ENCODE results near the gene LUZP2. TPM values are rescaled to one million over a fixed set of nuclear protein-coding genes. Genes with fewer than 3 reads are reported as not detected.

Gene LUZP2
- total RNA-seq, 3 donors from 2014 or later, result 0.96 to 5.0 (median 2.9) TPM

GRCh38 chr11:24794064-24794463 is 297.2 kb downstream of the LUZP2 start:
- no peak for DNase-seq (ENCODE audit: low spot score in 2 of 2)
- no peak for TF ChIP-seq POLR2A (IDR thresholded peaks at IDR 0.05)
- TF ChIP-seq POLR2AphosphoS5 (IDR thresholded peaks at IDR 0.05), result no peak
- TF ChIP-seq, protein P1, sequence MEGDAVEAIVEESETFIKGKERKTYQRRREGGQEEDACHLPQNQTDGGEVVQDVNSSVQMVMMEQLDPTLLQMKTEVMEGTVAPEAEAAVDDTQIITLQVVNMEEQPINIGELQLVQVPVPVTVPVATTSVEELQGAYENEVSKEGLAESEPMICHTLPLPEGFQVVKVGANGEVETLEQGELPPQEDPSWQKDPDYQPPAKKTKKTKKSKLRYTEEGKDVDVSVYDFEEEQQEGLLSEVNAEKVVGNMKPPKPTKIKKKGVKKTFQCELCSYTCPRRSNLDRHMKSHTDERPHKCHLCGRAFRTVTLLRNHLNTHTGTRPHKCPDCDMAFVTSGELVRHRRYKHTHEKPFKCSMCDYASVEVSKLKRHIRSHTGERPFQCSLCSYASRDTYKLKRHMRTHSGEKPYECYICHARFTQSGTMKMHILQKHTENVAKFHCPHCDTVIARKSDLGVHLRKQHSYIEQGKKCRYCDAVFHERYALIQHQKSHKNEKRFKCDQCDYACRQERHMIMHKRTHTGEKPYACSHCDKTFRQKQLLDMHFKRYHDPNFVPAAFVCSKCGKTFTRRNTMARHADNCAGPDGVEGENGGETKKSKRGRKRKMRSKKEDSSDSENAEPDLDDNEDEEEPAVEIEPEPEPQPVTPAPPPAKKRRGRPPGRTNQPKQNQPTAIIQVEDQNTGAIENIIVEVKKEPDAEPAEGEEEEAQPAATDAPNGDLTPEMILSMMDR (IDR thresholded peaks at IDR 0.05), result no peak
- no peaks in the 10 kb centered on the region for H3K27me3 ChIP-seq
- H3K36me3 ChIP-seq, result no peaks in the 10 kb centered on the region
- no peak overlapping the region for H3K27ac ChIP-seq
- intact Hi-C loops (cut with DNase I; ENCODE audit: low total_unique reads), result no loop called here
- H3K9me3 ChIP-seq, result no peaks in the 10 kb centered on the region
- H3K4me3 ChIP-seq, result no peak overlapping the region
- H3K4me1 ChIP-seq, result no peaks in the 10 kb centered on the region

DNA sequence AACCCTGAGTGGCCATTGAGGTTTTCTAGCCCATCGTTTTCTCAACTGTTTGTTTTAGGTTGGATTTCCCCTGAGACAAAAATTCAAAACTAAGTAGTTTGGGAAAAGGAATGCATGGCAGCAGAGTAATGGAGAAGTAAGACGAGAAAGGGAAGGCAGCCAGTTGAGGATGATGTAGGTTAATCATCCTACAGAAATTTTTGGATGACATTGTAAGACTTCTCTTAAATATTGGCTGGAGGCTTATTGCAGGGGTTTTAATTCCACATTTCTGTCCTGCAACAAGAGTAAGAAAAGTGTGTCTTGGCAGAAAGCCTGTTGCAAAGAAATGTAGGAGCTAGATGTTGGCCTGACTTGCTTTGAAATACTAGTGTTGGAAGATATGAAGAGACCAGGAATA is 308.8 kb downstream of the LUZP2 start:
- no peaks in the 10 kb centered on the region for H3K9me3 ChIP-seq
- intact Hi-C loops (cut with DNase I; ENCODE audit: low total_unique reads), result no loop called here

DNA sequence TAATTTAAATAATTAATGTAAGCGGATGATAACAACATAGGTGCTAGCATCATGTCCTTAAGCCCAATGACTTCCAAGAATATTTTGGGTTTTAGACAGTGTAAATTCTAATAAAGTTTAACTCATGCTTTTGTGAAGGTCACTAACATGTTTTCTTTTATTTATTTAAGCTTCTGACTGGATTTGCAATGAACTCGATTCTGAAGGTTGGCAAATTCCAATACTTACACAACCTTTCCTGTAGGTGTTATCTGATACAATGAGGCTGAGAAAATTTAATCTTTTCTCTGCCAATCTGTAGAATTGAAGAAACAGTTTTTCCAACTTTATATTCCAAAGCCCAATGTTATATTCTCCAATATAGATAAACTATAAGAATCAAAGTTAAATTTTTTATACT is 311.3 kb downstream of the LUZP2 start:
- H3K9me3 ChIP-seq, result no peaks in the 10 kb centered on the region
- TF ChIP-seq POLR2AphosphoS5 (IDR thresholded peaks at IDR 0.05) (no peak), POLR2A (IDR thresholded peaks at IDR 0.05) (no peak)
- TF ChIP-seq, protein P1 (IDR thresholded peaks at IDR 0.05), result no peak

More for the DNA sequence above, 308.8 kb downstream of the LUZP2 start:
- Histone ChIP-seq H3K4me3 (no peak overlapping the region), H3K27me3 (no peaks in the 10 kb centered on the region), H3K4me1 (no peaks in the 10 kb centered on the region), H3K36me3 (no peaks in the 10 kb centered on the region), H3K27ac (no peak overlapping the region)
- no peak for TF ChIP-seq POLR2A (IDR thresholded peaks at IDR 0.05)
- TF ChIP-seq, protein P1 (IDR thresholded peaks at IDR 0.05), result no peak
- TF ChIP-seq POLR2AphosphoS5 (IDR thresholded peaks at IDR 0.05), result no peak
- no peak for DNase-seq (ENCODE audit: low spot score in 2 of 2)

DNA sequence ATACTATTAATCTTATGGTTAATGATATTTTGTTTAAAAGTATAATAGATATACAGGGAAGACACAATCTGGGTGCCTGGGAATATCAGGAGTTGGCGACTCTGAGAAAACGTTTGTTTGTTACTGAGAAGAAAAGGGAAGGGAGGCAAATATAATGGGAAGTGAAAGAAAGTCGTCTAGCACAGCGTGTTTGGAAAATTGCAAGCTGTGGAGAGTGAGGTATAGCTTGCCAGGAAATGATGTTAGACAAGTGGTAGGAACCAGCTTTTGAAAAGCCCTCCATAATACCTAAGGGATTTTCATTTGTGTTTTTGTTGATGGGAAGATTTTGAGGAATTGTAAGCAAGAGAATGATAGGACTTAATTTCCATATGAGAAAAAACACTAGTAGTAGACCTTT is 322.2 kb downstream of the LUZP2 start:
- Histone ChIP-seq H3K36me3 (no peaks in the 10 kb centered on the region), H3K27ac (no peak overlapping the region), H3K4me1 (no peaks in the 10 kb centered on the region), H3K9me3 (no peaks in the 10 kb centered on the region), H3K27me3 (no peaks in the 10 kb centered on the region), H3K4me3 (no peak overlapping the region)
- DNase-seq (ENCODE audit: low spot score in 2 of 2), result no peak
- intact Hi-C loops (cut with DNase I; ENCODE audit: low total_unique reads), result no loop called here
- TF ChIP-seq POLR2AphosphoS5 (IDR thresholded peaks at IDR 0.05) (no peak), POLR2A (IDR thresholded peaks at IDR 0.05) (no peak)
- TF ChIP-seq, protein P1 (IDR thresholded peaks at IDR 0.05), result no peak

More for the DNA sequence above, 311.3 kb downstream of the LUZP2 start:
- no peak overlapping the region for H3K27ac ChIP-seq
- H3K36me3 ChIP-seq, result no peaks in the 10 kb centered on the region
- no peaks in the 10 kb centered on the region for H3K27me3 ChIP-seq
- no peaks in the 10 kb centered on the region for H3K4me1 ChIP-seq
- intact Hi-C loops (cut with DNase I; ENCODE audit: low total_unique reads), result no loop called here
- H3K4me3 ChIP-seq, result no peak overlapping the region
- no peak for DNase-seq (ENCODE audit: low spot score in 2 of 2)

GRCh38 chr11:24819863-24820434 is 323.1 kb downstream of the LUZP2 start:
- intact Hi-C loops (cut with DNase I; ENCODE audit: low total_unique reads), result no loop called here
- no peaks in the 10 kb centered on the region for H3K4me1 ChIP-seq
- no peaks in the 10 kb centered on the region for H3K9me3 ChIP-seq
- H3K27ac ChIP-seq, result no peak overlapping the region
- H3K27me3 ChIP-seq, result no peaks in the 10 kb centered on the region
- H3K4me3 ChIP-seq, result no peak overlapping the region
- no peaks in the 10 kb centered on the region for H3K36me3 ChIP-seq
- TF ChIP-seq, protein P1 (IDR thresholded peaks at IDR 0.05), result no peak
- TF ChIP-seq POLR2AphosphoS5 (IDR thresholded peaks at IDR 0.05) (no peak), POLR2A (IDR thresholded peaks at IDR 0.05) (no peak)
- no peak for DNase-seq (ENCODE audit: low spot score in 2 of 2)
